Stimulated activated CD4-positive, alpha-beta T cell treated with anti-CD3 and anti-CD28 coated beads, TNF-alpha, amount 100 ng/mL, for 24 hours (primary cell): Measurements from ENCODE around the gene MMUT.
"Not testable (repeated sequence)": the region's sequence is repeated elsewhere in the genome, so short reads cannot be mapped to it uniquely, and the experiment has no call there.

Experiments used
- DNase-seq, 3 experiments: peaks; one replicate each; pipeline ENCODE4 v3.0.0-alpha.2; 2020; ENCODE audit warnings: low read depth in 3 of 3

MMUT gene

DNA sequence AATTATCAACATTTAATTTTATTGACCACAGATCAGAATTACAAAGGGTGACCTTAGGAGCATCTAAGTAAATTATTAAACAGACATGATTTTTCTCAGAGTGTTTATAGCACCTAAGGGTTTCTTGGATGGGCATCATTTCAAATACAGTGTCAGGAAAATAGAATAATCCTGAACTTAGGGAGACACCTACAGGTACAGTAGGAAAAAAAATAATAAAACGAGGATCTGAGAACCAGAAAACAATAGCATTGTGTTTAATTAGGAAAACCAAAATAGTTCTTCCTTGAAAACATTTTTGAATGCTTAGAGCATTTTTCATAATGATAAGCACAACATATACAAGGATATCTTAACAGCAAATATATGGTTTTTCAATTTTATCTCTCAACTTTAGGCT, 39.2 kb downstream of the MMUT start:
- no peak for DNase-seq

- DNase-seq, result no peak
Observed at GRCh38 chr6:49416195-49416594, 46.9 kb downstream of the MMUT start.

GRCh38 chr6:49415358-49415757, 47.7 kb downstream of the MMUT start:
- DNase-seq, result no peak

DNA sequence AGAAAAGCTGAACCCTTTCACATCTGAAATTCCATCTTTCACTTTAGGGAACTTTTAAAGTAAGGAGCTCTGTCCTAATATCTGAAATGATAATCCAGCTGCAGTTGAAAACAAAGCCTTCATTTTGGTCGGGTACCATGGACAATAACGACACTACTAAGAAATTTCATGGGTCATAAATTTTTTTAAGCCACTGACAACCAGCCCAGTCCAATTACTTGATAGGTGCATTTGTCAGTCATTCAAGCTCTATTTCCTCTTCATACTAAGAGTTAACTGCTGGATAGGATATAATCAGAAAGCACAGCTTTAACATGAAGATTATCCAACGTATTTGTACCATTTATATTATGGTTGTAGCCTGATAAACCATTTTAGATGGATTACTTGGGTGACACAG, 52.5 kb downstream of the MMUT start:
- no peak for DNase-seq

- DNase-seq, result peak; percentile 17 to 54 (median 29)
Observed at GRCh38 chr6:49409951-49410542, 53.0 kb downstream of the MMUT start.

DNA sequence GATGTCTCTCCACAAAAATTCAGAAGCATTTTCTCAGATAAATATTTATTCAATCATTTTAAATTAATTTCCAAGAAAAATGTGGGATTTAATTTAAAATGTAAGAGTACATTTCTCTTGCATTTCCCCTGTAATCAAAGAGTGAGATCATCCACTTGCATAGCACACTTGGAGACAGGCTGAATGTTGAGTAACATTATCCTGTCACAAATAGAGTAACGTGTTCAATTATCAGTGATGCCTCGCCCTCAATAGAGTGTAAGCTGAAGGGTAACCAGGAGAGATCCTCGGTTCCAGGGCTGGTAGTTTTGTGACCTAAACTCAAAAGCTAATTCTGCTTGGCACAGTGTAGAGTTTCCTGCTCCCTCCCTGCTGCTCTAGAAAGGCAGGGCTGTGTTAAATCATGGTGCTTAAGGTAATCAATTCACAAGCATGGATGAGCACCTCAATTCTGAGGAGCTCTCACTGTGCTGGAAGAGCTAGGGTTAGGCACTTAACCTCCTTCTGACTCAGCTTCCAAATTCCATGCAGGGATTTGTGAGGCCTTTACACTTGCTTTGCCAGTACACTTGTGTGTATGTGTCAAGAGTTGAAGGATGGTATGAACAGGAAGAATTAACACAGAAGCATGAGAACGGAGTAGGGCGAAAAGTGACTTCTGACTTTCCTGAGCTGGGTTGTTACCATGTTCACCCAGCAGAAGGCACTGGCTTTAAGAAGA, 56.6 kb downstream of the MMUT start:
- DNase-seq, result no peak

DNA sequence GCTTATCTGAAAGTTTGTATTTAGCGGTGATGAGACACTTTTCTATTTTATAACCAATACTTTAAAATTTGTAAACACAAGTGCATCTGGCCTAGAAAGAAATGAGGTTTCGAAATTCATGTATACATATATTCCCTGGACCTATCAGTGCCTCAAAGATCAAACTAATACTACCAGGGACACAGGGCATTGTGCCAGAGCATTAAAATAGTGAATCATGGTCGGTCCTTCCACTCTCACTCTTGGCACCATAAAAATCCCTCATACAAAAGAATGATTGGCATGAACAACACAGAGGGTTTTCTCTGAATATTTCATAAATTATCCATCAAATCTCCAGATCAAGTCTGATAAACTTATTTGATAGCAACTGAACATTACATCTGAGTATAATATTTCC, 62.0 kb downstream of the MMUT start:
- DNase-seq, result no peak

- DNase-seq, result not testable (repeated sequence)
Observed at GRCh38 chr6:49386667-49387508, 76.2 kb downstream of the MMUT start.

DNA sequence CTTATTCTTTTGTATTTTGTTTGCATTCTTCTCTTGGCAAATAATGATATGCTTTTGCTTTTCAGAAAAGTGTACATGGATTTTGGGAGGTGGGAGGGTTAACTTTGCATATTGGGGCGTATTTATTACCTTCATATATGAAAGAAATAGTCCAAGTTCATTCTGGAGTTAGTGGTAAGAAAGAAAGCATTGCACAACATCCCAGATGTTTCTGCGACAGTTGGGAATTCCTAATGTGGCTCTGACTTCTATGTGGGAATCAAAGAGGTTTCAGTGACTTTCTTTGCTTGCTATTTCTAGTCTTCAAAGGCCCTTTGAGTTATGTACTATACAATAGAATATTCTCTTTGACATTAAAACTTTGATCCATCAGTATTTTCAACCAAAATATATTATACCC, 78.1 kb downstream of the MMUT start:
- DNase-seq, result no peak
